AG08395 (cell line): ENCODE measurements around the gene POLR1G.
"Not testable (repeated sequence)": the region's sequence is repeated elsewhere in the genome, so short reads cannot be mapped to it uniquely, and the experiment has no call there.

ENCODE experiments used
- DNase-seq: peaks from one replicate; pipeline ENCODE4 v3.0.0; 2012; ENCODE audit warnings: mixed read lengths, low spot score

Gene POLR1G

DNA sequence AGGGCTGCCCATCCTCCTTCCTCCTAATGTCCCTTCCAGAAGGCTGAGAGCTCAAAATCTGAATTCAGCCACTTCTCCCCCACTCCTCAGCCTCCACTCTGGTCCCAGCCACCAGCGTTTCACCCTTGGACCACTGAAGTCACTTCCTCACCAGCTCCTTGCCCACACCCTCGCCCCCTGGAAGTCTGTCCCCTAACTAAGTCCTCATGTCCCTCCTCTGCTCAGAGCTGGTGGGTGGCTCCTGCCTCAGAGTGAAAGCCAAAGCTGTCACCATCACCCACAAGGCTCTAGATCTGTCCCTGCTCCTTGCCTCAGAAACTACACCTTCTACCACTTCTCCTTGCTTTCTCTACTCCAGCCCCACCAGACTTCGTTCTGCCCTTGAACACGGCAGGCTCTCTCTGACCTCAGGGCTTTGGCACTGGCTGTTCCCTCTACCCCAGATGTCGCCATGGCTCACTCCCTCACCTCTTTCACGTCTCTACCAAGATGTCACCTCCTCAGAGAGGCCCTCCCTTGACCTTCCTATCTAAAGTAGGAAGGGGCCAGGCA is 15.6 kb downstream of the POLR1G start:
- no peak for DNase-seq

DNA sequence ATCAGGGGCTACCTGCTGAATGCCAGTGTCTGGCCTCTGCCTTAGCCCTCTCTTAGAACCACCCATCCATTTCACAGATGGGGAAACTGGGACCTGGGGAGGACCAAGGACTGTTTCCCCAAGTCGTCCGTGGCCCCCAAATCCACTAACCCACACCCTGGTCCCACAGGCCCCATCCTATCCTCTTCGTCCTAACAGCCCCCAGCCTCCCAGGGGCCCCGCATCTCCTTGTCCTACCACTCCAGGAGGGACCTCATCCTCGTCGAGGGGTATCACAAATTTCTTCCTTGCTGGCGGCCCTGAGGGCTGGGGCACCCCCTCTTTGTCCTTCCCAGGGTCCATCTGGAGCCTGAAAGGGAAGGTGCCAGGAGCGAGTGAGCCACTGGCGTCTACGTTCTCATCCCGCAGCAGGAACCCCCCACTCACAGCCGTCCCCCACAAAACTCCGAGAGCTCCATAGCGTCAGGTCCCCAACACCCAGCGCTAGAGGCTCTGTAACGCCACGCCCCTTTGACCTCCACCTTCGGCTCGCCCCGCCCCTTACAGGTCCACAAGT is 16.7 kb downstream of the POLR1G start:
- no peak for DNase-seq

DNA sequence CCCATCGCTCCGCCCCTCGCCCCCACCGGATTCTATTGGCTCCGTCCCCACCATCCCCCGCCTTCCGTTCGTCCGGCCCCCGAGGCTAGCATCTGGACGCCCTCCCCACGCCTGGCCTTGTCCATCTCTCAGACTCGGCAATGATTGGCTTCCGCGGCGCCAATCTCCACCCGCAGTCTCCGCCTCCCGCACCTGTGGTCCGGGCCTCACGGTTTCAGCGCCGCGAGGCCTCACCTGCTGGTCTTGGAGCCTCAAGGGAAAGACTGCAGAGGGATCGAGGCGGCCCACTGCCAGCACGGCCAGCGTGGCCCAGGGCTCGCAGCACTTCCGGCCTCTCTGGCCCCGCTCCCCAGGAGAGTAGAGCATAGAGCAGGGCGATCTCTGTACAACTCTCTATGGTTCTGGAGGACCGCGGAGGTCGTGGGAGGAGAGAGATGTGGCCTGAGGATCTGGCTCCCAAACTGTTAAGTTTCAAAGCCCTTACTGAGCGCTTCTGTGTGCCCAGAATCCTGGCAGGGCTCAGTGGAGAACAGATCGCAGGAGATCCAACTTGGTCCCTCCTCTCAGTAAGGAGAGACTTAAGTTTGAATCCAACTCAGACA is 17.2 kb downstream of the POLR1G start, which contains the start of gene ERCC1:
Gene ERCC1 (minus strand): TSS at position 329 of the 602 bp plus-strand sequence. CDS start 543 bp downstream, outside the sequence.
- peak; percentile 96 for DNase-seq

DNA sequence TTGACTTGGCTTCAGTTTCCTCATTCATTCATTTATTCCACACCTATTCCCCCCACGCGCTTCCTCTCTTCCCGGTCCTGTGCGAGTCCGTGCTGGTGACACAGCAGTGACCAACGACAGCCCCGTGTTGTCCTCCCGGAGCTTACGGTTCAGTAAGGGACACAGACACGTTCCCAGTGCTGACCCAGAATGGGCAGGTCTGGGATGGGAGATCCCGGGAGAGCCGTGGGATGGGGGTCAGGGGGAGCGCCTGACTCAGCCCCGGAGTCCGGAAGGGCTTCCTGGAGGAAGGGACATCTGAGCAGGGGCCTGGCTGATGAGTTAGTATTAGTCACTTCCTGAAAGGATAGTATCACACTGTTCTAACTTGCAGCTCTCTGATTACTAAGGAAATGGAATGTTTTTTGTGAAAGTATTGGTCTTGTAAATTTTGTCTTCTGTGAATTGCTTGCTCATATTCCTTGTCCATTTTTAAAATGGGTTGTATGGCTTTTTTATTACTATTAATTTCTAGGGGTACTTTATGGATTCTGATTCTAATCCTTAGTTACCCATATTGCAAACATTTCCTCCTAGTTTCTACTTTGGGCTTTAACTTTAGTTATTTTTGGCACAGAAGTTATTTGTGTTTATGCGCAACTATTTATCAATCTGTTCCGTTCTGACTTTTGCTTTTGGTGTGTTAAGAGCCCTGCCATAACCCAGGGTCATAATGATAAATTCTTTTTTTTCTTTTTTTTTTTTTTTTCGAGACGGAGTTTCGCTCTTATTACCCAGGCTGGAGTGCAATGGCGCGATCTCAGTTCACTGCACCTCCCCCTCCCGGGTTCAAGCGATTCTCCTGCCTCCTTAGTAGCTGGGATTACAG is 18.0 kb downstream of the POLR1G start:
- DNase-seq, result peak; percentile 84

DNA sequence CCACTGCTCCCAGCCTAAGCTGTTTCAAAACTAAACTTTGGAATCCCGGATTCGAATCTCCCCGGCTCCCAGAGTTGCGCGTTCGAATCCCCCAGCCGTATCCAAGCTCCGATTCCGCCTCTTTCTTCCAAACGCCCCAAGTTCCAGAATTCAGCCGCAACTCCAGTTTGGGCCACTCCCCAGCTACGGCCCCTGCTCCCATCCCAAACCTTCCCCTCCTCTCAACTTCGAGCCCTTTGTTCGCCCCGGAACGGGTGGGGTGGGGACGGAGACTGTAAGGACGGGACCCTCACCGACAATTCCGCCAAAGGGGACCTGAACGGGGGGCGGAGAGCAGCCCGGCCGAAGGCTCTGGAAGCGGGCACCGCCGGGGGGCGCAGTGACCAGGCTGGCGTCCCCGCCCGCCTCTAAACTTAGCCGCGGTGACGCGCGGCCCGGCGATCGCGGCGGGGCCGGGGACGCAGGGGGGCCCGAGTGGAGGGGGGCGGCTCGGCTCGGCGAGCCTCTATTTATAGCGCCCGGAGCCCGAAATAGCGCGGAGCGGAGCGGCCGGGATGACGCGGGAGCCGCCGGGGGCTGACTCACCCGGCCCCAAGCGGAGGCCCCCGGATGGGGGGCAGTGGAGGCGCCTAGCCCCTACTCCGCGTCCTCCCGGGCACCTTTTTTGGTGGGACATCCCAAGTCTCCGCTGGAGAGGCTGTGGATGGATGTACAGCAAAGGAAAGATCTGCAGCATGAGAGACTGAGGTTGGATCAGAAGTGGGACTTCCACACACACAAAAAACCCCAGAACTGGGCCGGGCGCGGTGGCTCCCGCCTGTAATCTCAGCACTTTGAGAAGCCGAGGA is 22.2 kb downstream of the POLR1G start:
- DNase-seq, result peak; percentile 72

DNA sequence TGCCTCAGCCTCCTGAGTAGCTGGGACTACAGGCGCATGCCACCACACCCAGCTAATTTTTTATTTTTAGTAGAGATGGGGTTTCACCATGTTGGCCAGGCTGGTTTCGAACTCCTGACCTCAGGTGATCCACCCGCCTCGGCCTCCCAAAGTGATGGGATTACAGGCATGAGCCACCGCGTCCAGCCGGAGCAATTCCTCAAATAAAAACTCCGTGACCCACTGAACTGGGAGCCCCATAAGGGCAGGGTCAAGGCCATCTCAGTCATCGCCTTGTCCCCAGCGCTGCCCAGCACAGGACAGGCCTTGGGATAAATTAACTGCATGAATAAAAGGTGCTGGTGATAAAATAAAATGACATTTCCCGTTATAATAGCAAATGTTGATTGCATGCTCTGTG is 23.5 kb downstream of the POLR1G start:
- not testable (repeated sequence) for DNase-seq

DNA sequence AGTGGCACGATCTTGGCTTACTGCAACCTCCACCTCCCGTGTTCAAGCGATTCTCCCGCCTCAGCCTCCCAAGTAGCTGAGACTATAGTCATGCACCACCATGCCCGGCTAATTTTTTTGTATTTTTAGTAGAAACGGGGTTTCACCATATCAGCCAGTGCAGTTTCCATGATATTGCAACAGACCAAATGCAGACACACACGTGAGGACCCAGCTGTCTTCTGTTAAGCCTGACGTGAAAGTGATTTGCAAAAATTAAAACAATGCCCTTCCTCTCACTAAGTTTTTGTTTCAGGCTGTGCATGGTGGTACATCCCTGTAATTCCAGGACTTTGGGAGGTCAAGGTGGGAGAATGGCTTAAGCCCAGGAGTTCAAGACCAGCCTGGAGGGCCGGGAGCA is 24.6 kb downstream of the POLR1G start:
- peak; percentile 36 for DNase-seq

DNA sequence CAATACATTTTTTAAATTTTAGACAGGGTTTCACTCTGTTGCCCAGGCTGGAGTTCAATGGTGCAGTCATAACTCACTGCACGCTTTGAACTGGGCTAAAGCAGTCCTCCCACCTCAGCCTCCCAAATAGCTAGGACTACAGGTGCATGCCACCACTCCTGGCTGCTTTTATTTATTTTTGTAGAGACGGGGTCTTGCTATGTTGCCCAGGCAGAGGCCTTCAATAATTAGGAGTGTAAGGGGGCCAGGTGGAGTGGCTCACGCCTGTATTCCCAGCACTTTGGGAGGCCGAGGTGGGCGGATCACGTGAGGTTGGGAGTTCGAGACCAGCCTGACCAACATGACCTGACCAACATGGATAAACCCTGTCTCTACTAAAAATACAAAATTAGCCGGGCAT is 26.1 kb downstream of the POLR1G start:
- not testable (repeated sequence) for DNase-seq

DNA sequence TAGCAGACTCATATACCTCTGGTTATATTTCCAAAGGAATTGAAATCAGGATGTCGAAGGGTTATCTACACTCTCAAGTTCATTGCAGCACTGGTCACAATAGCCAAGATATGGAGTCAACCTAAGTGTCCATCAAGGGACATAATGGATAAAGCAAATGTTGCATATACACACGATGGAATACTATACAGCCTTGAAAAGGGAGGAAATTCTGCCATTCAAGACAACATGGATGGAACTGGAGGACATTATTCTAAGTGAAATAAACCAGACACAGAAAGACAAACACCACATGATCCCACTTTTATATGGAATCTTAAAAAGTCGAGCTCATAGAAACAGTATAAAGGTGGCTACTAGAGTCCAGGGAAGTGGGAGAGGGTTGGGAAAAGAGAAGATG is 30.9 kb downstream of the POLR1G start:
- no peak for DNase-seq

DNA sequence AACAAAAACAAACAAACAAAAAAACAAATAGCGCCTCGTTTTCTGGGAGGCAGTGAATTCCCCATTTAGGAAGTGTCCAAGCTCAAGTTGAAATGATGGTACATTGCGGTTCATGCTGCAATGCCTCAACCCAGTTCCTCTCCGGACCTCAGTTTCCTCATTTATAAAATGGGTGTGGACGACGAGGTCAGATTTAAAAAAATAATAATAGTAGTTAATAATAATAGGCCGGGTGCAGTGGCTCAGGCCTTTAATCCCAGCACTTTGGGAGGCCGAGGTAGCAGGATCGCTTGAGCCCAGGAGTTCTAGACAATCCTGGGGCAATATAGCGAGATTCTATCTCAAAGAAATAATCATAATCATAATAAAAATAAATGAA is 32.7 kb downstream of the POLR1G start:
- DNase-seq, result no peak

DNA sequence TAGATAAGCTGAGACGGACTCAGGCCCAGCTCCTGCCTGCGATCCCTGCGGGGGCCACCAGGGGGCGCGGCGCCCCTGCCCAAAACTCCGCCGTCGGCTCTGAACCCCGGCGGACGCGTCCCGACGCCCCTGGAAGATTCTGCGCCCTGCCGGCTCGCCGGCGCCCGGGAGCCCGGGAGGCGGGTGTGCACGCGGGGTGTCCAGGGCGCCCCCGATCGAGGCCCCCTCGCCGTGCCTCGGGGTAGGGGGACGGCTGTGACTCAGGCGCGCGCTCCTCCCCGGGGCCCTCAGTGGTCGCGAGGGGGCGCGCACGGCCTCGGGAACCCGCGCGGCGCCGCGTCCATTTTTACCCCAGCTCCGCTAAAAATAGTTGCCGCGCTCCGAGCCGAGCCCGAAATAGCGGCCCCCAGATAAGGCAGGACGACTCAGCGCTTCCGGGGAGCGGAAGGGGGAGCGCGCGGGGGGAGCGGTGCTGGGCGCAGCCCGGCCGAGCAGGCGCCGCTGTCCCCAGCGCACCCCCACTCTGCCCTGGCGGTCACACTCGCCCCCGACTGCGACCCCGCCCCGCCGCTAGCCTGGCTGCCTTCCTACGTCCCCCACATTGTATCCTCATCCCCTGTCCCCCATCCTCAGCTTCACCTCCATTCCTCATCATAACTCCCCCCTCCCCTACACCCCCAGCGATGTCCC is 33.3 kb downstream of the POLR1G start:
- DNase-seq, result peak; percentile 74

DNA sequence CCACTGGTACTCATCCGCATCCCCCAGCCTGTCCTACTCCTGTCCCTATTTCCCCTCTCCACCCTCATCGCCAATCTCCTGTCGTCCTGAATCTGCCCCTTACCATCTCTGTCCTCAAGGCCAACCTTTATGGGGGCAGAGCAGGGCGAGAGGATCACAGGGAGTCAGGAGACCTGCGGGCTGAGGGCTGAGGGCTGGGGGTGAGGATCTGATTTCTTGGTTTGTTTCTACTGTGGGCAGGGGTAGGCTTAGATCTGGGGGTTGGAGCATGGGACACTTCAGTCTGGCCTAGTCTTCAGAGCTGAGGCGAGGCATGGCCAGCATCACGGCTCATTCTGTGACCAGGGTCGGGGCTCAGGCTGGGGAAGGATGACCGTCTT is 33.8 kb downstream of the POLR1G start:
- DNase-seq, result no peak

DNA sequence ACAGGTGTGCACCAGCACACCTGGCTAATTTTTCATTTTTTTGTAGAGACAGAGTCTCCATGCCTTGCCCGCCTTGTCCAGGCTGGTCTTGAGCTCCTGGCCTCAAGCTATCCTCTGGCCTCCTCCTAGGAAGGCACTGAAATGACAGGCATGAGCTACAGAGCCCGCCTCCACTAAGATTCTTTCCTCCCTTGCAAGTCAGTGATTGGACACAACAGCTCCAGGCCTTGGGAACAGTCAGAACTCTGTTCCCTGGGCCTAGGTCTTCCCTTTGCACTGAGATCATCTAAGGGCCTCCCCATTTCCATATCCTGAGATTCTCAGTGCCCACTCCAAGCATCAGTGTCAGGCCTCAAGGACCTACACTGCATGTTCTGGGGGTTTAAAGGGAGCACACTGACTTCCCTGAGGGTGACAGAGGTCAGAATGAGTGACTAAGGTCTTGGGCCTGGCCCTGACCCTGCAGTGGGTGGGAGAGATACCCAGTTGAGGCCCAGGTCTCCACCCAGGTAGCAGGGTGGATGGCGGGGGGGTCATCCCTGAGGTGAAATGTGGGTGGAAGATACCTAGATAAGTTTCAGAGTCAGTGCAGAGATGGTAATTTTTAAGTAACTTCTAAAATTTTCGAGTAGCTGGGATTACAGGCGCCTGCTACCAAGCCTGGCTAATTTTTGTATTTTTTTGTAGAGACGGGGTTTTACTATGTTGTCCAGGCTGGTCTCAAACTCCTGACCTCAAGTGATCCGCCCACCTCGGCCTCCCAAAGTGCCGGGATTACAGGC is 34.6 kb downstream of the POLR1G start:
- peak; percentile 35 for DNase-seq

DNA sequence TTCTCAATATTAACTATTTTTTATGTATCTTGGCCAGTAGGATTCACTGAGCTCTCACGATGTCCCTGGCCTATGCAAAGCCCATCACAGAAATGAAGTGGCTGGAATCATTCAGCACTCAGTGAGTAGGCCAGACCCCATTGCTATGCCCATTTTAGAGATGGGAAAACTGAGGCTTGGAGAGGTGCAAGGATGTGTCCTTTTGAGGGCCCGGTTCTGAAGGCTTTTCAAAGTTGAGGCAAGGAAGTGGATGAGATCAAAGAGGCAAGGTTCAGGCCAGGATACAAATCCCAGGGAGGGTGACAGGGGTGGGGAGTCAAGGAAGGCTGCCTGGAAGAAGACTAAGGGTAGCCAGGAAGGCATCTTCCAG is 35.9 kb downstream of the POLR1G start:
- no peak for DNase-seq

DNA sequence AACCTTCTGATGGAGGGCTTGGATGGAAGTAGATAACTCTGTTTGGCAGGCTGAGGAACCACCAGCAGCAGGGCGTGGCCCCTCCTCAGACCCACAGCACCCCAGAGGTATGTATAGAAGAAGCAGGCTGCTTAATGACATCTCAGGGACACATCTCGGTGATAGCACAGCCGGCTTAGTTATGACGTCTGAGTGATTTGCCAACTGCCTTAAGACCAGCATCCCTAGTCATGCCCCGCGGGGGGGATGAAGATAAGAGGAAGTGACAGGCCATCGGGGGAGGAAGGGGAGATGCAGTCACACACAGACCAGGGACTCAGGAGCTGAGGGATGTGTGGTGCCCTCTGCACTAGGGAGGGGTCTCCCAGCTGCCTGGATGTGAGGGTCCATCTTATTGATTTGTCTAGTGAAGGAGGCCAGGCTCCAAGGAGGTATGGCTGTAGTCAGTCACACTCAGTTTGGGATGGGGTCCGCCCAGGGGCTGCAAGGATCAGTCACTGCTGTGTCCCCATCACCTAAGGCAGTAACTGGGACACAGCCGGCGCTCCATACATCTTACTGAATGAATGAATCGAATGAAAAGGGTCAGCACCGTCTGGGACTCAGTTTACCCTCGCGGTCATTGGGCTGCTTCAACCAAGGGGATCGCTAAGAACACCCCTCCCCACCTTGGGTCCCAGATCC is 36.5 kb downstream of the POLR1G start:
- DNase-seq, result no peak

DNA sequence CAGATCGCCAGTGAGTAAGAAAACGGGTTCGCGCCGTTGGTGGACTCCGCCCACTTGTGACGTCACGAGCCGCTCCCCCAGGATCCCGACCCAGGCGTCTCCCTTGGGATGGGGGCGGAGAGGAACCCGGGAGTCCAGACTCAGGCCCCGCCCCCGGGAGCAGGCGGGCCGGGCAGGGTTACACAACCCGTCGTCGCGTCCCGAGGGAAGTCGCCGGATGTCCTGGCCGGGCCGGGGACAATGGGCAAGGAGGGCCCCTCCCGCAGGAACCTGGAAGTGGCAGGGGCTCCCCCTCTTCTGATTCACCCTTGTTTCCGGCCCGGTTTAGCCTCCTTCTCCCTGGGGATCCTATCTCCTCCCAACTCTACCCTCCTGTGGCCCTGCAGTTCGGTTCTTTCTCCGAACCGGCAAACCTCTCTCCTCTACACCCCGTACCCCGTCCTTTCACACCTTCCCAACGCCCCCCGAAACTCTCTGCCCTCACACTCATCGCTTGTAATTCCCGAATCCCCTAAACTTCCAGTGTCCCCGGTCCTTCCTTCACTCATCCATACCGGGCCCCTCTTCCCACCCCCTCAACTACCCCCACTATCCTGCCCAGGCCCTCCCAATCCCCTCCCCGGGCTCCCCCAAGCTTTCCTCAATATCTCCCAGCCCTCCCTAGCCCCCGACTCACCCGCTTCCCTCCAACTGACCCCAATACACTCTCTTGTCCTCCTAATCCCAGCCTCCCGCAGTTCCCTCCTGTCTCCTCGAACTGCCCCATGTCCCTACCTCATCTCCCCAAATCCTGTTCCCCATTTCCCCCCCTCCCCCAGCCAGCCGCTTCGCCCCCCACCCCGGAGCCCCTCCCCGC is 37.2 kb downstream of the POLR1G start:
- peak; percentile 97 for DNase-seq

DNA sequence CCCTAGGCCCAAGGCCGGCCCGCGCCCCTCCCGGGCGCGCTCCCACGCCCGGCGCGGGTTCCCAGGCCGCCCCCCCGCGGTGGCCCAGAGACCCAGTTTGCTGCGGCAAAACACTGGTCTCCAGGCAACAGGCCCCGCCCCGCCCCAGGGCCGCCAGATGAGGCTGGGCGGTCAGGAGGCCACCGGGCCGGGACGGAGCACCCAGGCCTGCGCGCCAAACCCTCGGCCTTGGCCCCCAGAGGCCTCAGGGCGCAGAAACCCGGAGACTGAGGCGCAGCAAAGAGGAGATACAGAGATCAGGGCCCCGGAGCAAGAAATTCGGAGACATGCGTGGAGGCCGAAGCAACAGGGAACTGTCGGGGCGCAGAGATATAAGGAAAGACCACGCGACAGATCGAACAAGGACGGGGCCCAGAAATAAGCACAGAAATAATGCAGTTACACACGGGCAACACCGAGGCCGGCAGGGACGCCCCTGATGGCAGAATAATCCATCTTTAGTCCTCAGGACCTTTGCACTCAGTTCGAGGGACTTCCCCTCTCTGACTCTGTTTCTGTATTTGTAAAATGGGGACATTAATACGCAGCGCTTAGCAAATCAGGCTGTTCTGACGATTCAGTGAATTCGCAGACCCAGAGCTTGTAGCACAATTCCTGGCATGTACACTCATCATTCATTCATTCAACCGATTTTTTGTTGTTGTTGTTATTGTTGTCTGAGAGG is 38.0 kb downstream of the POLR1G start:
- DNase-seq, result peak; percentile 89

DNA sequence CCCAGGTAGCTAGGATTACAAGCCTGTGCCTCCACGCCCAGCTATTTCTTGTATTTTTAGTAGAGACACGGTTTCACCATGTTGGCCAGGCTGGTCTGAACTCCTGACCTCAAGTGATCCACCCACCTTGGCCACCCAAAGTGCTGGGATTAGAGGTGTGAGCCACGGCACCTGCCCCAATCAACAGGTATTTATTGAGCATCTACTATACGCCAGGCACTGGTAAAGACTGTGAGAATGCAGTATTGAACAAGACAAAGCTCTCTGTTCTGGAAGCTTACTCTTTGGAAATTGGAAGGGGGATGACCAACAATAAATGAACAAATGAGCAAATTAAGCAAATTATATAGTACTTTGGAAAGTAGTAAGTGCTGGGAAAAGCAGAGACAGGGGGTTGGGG is 38.7 kb downstream of the POLR1G start:
- no peak for DNase-seq
